SK-N-MC (cell line): ENCODE data around the gene KIF26A.

Experiments used
- EZH2 ChIP-seq: fragments of 200-600 bp; sonication (generic); IDR thresholded peaks from one replicate; pipeline ENCODE4 v1.6.1; 2017; ENCODE audit warnings: antibody characterized with exemption
- FOXP2 ChIP-seq: optimal IDR thresholded peaks from 2 replicates; pipeline ENCODE3; 2011; ENCODE audit warnings: mild to moderate bottlenecking, moderate library complexity; ENCODE audit not compliant: insufficient read depth; ENCODE audit errors: extremely low read length, control extremely low read depth
- POLR2AphosphoS5 ChIP-seq: IDR thresholded peaks from 2 replicates; pipeline ENCODE4 v1.6.1; 2012; ENCODE audit warnings: mild to moderate bottlenecking, low read depth, low read length, borderline replicate concordance

DNA sequence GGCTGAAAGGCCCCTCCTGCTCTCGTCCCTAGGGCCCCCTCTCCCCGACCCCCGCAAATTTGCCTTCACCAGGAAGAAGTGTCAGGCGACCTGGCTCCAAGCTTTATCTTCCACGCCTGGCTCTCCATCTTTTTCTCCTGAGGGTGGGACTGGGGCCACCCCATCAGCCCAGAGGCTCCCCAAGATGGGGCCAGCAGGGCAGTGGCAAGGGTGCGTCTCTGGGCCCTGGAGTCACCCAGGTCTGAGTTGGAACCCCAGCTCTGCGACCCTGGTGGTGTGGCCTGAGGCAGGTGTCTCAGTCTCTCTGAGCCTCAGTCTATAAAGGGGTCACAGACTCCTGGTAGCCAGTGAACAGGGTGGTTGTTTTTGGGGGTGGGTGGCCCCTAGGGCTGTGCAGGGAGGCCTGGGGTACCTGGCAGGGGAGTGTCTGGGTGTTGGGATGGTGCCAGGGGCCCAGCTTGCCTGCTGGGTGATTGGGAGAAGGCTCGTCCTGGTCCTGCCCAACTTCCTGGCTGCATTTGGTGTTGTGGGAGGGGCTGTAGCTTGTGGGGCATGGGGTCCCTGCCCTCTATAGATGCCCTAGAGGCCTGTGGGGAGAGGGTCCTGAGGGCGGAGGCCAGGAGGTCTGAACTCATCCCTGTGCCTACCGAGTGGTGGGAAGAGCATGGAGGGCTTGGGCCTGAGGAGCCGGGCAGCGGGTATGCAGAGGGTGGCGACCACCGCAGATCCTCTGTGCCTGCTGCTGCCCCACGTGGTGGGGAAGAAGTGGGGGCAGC is 7.6 kb downstream of the KIF26A start:
- TF ChIP-seq POLR2AphosphoS5 (no peak), EZH2 (no peak), FOXP2 (no peak)
